ENCODE measurements around the gene TRIM2. TPM values are rescaled to one million over a fixed set of nuclear protein-coding genes. Genes with fewer than 3 reads are reported as not detected.

TRIM2 gene
- total RNA-seq, 1 experiment from 2014 or later, result 41.4 TPM

- ChIA-PET POLR2A (no interaction called here), CTCF (no interaction called here), RAD21 (ENCODE audit: low non-redundant PET in 1 of 2, low total read pairs in 2 of 2, uncharacterized antibody in 2 of 2, unreplicated experiment in 2 of 2) (no interaction called here)
- Histone ChIP-seq H3K4me3 (replicated peaks in 1 of 2; ENCODE audit: low read depth in 1 of 2, low read length in 2 of 2) (no peak overlapping the region), H3K4me2 (ENCODE audit: low read length) (no peak overlapping the region), H3K79me2 (ENCODE audit: insufficient read depth, low read length) (no peaks in the 10 kb centered on the region), H3K36me3 (ENCODE audit: control insufficient read depth in 1 of 2, insufficient read depth in 2 of 2, low read length in 2 of 2) (peaks cover 0 to 2% of the 10 kb centered on the region in 2 experiments; a peak in 1 of 4 replicates), H3K9me3 (ENCODE audit: control insufficient read depth in 1 of 2, insufficient read depth in 1 of 2, low read depth in 1 of 2, low read length in 2 of 2) (no peaks in the 10 kb centered on the region), H3K9me2 (ENCODE audit: insufficient read depth) (no peaks in the 10 kb centered on the region), H3K9ac (ENCODE audit: low read length) (no peak overlapping the region), H3K27me3 (ENCODE audit: insufficient read depth, low read length) (no peaks in the 10 kb centered on the region), H4K20me1 (ENCODE audit: insufficient read depth) (no peaks in the 10 kb centered on the region), H2AFZ (ENCODE audit: low read depth, low read length, poor library complexity, severe bottlenecking) (no peak overlapping the region), H3K27ac (ENCODE audit: low read depth, low read length) (no peak overlapping the region), H3K4me1 (ENCODE audit: control insufficient read depth in 1 of 2, insufficient read depth in 2 of 2, low read length in 2 of 2) (no peaks in the 10 kb centered on the region)
- intact Hi-C loops (cut with micrococcal nuclease), result no loop called here
- no peak for TF ChIP-seq SIN3A (IDR thresholded peaks at IDR 0.05; ENCODE audit: low read depth)
- no peak for TF ChIP-seq ELF1 (IDR thresholded peaks at IDR 0.05; ENCODE audit: borderline replicate concordance, low read depth)
- no peak for TF ChIP-seq SRF (IDR thresholded peaks at IDR 0.05; ENCODE audit: low read depth)
- TF ChIP-seq TCF7L2 (IDR thresholded peaks at IDR 0.05; ENCODE audit: borderline replicate concordance, extremely low read depth, insufficient read depth, insufficient read length), result no peak
- TF ChIP-seq POLR2A (IDR thresholded peaks at IDR 0.05; ENCODE audit: borderline replicate concordance, extremely low read depth, insufficient read depth, insufficient read length), result no peak
- no peak for TF ChIP-seq ATF3 (IDR thresholded peaks at IDR 0.05)
- no peak for TF ChIP-seq EGR1 (IDR thresholded peaks at IDR 0.05; ENCODE audit: low read depth)
- TF ChIP-seq CEBPB (IDR thresholded peaks at IDR 0.05; ENCODE audit: low read depth), result no peak
- no peak for TF ChIP-seq CBX3 (IDR thresholded peaks at IDR 0.05; ENCODE audit: low read depth)
- TF ChIP-seq EZH2 (IDR thresholded peaks at IDR 0.05), result no peak
- TF ChIP-seq MAX (IDR thresholded peaks at IDR 0.05), result no peak
- TF ChIP-seq ZBTB33 (IDR thresholded peaks at IDR 0.05; ENCODE audit: extremely low read depth, insufficient replicate concordance, low read length), result no peak
- TF ChIP-seq ZNF274 (IDR thresholded peaks at IDR 0.05; ENCODE audit: low read depth, low read length), result no peak
- no peak for TF ChIP-seq EZH2phosphoT487 (IDR thresholded peaks at IDR 0.05; ENCODE audit: borderline replicate concordance)
- TF ChIP-seq POLR2AphosphoS5 (IDR thresholded peaks at IDR 0.05; ENCODE audit: low read depth, low read length), result no peak
- no peak for TF ChIP-seq JUND (IDR thresholded peaks at IDR 0.05)
- TF ChIP-seq REST (IDR thresholded peaks at IDR 0.05; ENCODE audit: low read depth), result no peak
- no peak for TF ChIP-seq CTCF (IDR thresholded peaks at IDR 0.05 in 2 of 3, conservative IDR thresholded peaks at IDR 0.05 in 1 of 3; ENCODE audit: borderline replicate concordance in 1 of 3, insufficient read depth in 1 of 3, low read depth in 2 of 3, low read length in 2 of 3)
- BruUV-seq (replicated peaks), result no TSS peak
- ATAC-seq (no peak), DNase-seq (ENCODE audit: low read depth, low spot score) (no peak)
Observed at GRCh38 chr4:153282023-153282422, 77.8 kb downstream of the TRIM2 start.

Data from HCT116 (cell line).